Hematopoietic multipotent progenitor cell (in vitro differentiated cells): ENCODE results near the gene OR51G1. TPM values are rescaled to one million over a fixed set of nuclear protein-coding genes. Genes with fewer than 3 reads are reported as not detected.
A peak's percentile ranks its signal among the peaks of the same experiment; 100 is the strongest.
"Not testable (repeated sequence)": the region's sequence is repeated elsewhere in the genome, so short reads cannot be mapped to it uniquely, and the experiment has no call there.

Experiments used
- DNase-seq, 3 donors: peaks; one replicate each; pipeline ENCODE4 v3.0.0-alpha.2; 2011 to 2015; ENCODE audit warnings: low read depth in 2 of 3, low spot score in 2 of 3
- total RNA-seq: library from RNA; depleted of rRNA; stranded (reverse); fragments of >200 nt; gene quantifications from one replicate; pipeline ENCODE4 v1.2.3, GENCODE V29; 2012

The OR51G1 gene, protein sequence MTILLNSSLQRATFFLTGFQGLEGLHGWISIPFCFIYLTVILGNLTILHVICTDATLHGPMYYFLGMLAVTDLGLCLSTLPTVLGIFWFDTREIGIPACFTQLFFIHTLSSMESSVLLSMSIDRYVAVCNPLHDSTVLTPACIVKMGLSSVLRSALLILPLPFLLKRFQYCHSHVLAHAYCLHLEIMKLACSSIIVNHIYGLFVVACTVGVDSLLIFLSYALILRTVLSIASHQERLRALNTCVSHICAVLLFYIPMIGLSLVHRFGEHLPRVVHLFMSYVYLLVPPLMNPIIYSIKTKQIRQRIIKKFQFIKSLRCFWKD
- total RNA-seq = not detected

DNA sequence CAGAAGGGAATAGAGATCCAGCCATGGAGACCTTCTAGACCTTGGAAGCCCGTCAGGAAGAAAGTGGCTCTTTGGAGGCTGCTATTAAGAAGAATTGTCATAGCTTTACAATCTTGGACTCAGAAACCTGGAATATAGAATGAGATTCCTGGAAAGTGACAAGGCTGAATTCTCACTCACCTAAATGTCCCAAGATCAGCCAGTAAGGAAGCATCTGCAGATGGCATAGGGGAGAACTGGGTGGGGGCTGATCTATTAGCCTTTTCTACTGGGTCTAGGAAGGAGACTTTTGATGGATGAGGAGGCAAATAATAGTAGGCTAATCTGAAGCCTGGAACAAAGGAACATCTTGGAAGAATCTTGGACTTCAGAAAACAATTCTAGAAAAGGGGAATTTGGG lies at the start of gene OR51G1:
Gene OR51G1 (minus strand): TSS at position 101 of the 400 bp plus-strand sequence. CDS start 0 bp downstream, at position 101.
- no peak for DNase-seq

DNA sequence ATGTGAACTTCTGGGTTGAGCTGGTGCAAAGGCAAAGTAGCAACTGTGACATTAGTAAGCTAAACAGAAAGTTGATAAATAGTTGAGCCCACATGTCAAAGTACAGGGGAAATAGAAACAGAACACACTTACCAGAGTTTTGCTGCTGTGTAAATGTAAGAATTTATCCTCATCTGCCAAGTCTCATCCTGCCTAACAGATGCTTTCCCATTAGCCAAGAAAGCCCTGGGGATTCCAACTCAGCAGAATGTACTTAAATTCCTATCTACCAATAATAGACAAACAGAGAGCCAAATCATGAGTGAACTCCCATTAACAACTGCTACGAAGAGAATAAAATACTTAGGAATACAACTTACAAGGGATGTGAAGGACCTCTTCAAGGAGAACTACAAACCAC lies 38.7 kb upstream of the OR51G1 start:
- no peak for DNase-seq

DNA sequence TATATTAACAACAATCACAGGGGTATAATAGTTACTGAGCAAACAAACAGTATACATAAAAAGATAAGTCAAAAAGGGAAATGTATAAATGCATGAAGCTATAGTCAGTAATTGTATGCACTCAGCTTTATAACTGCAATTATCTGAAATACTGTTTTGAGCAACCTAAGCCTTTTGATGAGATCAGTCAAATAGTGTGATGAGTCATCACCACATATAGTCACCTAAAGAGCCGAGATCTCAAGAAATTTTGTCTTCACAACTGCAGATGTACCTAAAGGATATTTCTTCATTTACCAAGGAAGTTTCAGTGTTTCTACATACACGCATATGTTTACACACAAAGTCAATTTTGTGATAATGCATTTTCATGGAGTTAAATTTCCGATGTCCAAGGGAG lies 36.7 kb upstream of the OR51G1 start:
- DNase-seq = no peak

DNA sequence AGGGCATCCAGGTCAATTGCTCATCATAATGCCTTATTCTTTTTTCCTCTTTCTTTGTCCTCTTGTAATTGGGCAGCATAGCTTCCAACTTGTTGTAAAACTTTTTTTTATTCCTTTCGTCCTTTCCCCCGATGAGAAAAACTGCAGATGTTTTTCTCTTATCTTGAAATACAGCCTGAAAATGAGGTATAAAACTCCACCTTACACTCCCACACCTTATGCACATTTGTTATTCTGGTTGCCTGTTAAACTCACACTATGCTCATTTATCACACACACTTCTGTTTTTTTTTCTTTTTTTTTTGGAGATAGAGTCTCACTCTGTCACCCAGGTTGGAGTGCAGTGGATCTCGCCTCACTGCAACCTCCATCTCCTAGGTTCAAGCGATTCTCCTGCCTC lies 33.3 kb upstream of the OR51G1 start:
- DNase-seq = no peak

DNA sequence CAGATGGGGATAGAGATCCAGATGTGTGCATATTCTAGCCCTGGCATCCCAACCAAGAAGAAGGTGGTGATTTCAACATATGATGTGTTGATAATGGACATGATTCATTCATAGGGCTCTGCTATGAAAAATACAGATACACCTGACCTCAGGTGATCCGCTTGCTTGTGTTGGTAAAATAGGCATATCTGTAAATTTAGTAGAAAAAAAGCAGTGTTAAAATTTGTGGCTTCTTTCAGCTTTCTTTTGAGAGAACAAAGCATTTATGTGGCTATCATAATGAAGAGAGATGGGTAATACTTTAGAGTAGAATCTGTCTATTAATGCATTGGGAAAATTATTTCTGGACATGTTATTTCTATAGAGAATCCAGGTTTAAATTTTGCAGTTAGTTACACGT lies 31.5 kb upstream of the OR51G1 start, which contains the start of gene OR51A2:
Gene OR51A2 (minus strand): TSS at position 101 of the 400 bp plus-strand sequence. CDS start 0 bp downstream, at position 101.
- DNase-seq = not testable (repeated sequence)

DNA sequence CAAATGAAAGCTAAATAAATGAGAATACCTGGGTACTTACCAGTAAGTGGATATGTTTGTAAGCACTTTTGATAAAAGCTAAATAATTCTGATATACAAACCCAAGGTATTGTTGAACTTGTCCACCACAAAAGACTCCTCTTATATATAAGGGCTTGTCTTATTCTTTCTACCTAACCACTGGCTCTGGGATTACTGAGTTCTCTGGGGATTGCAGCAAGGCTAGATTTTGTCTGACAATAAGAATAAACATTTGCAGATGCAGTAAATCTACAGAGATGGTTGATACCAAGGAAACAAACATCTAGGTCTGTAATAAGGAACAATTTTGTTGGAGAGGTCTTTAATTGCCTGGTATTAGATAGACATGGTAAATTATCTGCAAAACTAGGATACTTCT lies 23.4 kb upstream of the OR51G1 start, which contains the start of gene OR51A4:
Gene OR51A4 (minus strand): TSS at position 101 of the 400 bp plus-strand sequence. CDS start 505 bp downstream, outside the sequence.
- DNase-seq = no peak

DNA sequence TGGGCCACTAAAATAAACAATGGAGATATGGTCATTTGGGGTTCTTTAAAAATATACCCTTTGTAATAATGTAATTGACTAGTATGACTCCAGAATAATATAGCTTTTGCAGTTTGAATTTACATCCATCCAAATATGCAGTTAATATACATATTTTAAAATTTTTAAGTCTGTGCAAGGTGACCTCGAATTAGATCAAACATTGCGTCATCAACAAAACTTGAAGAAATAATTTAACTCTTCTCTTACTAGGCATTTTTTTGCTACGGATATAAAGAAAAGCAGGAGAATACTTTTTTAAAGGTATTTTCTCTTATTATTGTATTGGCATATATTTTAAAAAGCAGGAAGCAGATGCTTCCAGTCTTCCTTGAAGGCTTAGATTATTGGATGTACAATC lies 12.6 kb upstream of the OR51G1 start:
- no peak for DNase-seq

DNA sequence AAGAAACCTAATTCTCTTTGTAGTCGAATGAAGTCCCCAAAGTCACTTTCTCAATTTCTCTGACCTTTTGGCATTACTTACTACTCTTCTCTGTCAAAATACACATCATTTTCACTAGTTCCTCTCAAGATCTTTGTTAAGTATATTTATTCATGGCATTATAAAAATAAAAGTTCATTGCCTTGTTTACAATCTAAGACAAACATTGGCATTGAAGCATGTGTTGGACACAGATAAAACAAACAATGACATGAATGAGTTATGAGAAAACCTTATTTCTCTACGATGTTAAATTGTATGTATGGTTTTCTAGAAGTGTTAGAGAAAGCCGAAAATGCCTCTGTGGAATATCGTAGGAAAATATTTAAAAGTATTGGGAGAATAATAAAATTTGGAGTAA lies 8.6 kb upstream of the OR51G1 start:
- no peak for DNase-seq

DNA sequence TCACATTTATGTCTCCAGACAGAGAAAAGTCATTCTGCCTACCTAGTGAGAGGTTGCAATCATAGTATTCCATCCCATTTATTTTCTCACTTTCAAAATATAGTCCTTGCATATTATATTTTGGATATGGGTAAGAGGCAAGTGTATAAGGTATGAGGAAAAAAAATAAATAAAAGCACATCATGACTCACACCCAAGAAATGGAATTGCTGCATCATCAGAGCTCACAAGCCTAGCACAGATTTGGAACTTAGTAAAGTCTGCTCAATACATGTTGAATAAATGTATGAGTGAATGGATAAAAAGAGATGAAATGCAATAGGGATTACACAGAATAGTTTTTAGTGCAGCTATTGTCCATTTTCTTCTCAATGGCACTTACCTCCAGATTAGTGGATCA lies 2.5 kb upstream of the OR51G1 start:
- no peak for DNase-seq

DNA sequence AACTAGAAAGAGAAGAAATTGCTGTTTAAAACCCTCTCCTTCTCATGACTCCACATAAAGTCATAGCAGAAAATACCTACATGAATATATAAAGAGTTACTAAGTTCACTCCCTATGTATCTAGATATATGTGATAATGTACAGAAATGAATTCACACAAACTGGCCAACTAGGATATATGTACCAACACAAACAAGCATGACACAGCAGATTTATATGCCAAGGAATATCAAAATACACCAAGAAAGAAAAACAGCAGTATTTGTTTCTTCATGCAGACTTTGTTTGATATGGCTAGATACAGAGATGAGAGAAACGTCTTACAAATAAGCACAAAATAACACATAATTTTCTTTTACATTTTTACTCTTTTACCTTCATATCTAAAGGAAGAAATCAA lies 1.8 kb downstream of the OR51G1 start:
- no peak for DNase-seq

DNA sequence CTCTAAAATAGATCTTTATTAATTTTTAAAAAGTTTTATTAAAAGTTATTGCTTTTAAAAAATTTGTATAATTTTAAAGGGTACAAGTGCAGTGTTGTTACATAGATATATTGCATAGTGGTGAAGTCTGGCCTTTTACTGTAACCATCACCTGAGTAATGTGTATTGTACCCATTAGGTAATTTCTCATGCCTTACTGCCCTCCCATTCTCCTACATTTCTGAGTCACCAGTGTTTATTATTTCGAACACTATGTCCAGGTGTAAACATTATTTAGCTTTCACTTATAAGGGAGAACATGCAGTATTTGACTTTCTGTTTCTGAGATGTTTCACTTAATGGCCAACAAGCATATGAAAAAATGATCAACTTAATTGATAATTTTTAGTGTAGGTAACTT lies 2.3 kb downstream of the OR51G1 start:
- DNase-seq = no peak

DNA sequence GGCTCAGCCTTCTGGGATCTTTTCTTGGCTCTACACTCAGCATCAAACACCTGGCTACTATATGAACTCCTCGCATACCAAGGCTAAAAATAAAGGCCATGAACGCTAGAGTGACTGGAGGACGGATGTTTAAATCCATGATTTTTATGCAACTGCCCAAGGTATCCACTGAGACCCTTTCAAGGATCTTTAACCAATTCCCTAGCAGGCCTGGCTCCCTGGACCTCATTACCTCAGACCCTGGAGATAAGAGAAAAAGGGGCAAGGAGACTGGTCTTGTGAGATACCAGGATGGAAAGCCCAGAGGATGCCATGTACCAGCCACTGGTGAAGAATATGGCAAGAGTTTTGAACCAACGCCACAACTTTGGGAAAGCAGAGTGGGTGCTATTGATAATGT lies 4.9 kb downstream of the OR51G1 start, which contains the start of gene OR51G2:
Gene OR51G2 (minus strand): TSS at position 101 of the 400 bp plus-strand sequence. CDS start 3,687 bp downstream, outside the sequence.
- DNase-seq = no peak

DNA sequence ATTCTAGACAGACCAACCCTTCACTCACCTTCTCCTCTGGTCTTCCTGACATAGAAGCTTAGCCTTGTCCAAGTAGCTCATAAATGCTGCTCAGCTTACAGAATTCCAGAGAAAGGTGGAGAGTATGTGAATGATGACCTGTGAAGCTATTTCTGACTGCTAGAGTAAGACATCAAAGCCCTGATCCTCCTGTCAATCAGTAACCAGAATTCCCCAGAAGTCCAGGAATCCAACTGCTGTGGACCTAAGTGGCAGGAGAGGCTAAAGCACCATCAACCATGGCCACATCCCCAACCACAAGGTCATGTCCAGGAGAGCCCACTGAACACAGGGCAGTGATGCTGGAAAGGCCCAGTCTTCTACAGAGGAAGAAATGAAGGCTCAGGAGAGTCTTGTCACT lies 7.6 kb downstream of the OR51G1 start:
- no peak for DNase-seq

DNA sequence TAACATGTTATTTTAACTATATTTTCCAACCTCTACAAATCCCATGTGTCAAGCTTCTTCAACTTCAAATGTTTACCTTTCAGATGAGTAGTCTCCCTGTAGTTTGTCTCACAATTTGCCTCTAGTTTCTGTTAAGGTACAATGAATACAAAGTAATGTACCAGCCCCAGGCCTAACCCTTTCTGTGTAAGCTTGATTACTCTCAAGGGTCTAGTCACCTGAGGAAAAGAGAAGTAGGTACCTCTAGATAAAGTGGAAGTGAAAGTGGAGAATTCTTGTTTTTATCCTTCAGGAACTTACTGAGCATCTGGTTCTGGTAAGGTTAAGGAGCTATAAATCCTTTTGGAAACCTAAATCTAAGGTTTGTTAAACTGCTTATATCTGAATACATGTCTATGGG lies 20.7 kb downstream of the OR51G1 start, which contains the start of gene OR51A7:
Gene OR51A7 (plus strand): TSS at position 300 of the 400 bp plus-strand sequence. CDS start 3,587 bp downstream, outside the sequence.
- no peak for DNase-seq

DNA sequence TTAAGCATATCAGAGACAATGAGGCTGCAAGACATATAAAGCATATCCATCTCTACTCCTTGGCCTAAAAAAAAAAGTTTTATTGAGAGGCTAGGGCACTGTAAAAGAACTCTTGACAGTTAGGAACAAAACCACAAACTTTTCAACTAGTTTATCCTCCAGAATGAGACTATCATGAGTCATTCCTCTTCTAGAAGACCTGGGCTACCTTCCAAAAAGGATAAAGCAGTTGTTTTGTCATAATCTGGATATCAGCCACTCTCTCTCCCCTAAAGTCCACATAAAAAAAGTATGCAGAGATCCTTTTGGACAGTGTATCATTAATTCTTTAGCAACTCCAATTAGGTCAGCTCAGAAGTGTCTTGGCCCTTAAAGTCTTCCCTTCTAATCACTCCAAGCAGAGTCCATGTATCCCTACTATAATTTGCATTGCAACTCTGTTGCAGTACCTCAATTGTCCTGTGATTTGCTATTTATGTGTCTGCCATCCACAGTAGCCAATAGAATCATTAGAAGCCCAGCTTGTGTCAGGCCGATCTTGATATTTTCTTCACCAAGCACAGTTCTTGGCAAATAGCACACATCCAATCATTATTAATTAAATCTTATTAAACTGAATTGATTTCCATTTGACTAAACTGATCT lies 32.0 kb downstream of the OR51G1 start:
- DNase-seq = peak in 2 of 3 donors; percentile 0 to 26

DNA sequence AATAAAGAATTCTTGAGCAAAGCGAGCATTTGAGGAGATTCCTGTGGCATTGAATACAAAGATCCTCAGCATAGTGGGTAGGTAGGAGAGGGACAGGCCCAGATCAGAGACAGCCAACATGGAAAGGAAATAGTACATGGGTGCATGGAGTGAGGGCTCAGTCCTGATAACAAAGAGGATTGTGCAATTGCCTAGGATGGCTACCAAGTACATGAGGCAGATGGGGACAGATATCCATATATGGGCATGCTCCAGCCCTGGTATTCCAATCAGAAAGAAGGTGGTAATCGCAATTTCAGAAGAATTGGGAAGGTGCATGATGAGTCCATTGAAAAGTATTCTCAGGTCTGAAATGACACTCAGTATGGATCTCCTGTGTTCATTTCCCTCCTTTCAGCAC lies 33.9 kb downstream of the OR51G1 start:
- DNase-seq = no peak

DNA sequence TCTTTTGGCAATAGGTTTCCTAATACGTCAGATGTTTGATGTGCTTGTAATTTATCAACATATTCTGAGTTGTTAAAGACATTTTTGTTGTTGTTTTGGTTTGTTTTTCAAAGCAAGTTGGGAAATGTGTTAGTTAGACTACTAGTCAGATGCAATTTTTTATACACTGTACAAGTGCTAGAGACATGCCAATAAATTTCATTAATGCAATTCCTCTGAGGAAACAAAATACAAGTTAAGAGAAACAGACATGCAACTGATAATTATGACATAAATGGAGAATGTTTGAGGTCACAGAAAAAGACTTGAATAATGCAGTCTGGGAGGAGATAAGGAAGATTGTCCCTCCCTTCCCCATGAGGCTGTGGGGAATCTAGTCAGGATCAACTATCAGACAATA lies 36.5 kb downstream of the OR51G1 start:
- DNase-seq = no peak

DNA sequence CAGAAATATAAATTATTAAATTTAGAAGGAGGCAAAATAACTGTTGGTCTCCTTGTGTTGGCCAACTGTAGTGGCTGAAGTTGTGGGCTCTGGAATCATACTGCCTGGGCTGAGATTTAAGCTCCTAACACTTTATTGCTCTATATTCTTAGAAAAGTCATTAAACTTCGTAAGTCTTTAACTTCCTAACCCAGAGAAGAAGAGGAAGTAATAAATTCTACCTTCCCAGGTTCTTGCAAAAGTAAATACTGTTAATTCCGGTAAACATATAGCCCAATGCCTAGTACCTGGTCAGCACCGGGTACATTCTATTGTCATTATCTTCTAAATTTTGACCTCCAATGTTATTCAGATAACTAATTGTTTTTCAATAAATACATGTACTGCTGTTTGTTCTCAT lies 38.0 kb downstream of the OR51G1 start:
- DNase-seq = no peak

DNA sequence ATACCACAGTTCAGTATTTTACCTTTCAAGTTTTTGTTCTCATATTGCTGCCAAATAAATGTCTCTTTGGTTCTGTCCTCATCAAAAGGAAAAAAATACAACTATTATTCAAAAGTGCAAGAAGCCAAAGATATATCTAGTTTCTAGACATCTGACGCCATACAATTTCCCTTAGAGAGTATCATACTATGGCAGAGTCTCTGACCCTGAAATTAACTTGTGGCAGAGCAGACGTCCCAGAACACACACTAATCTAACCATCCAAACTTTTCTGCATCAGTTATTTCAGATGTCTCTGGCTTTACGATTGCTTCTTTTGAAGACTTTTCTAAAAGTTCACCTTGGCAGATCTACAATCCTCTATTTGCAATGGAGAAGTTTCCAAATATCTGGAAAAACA lies 39.8 kb downstream of the OR51G1 start:
- DNase-seq = no peak

DNA sequence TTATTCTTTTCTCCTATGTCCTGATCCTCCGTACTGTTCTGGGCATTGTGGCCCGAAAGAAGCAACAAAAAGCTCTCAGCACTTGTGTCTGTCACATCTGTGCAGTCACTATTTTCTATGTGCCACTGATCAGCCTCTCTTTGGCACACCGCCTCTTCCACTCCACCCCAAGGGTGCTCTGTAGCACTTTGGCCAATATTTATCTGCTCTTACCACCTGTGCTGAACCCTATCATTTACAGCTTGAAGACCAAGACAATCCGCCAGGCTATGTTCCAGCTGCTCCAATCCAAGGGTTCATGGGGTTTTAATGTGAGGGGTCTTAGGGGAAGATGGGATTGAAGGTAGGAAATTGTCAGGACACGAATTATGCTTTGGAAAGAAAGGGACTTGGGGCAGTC lies 41.6 kb downstream of the OR51G1 start:
- no peak for DNase-seq

DNA sequence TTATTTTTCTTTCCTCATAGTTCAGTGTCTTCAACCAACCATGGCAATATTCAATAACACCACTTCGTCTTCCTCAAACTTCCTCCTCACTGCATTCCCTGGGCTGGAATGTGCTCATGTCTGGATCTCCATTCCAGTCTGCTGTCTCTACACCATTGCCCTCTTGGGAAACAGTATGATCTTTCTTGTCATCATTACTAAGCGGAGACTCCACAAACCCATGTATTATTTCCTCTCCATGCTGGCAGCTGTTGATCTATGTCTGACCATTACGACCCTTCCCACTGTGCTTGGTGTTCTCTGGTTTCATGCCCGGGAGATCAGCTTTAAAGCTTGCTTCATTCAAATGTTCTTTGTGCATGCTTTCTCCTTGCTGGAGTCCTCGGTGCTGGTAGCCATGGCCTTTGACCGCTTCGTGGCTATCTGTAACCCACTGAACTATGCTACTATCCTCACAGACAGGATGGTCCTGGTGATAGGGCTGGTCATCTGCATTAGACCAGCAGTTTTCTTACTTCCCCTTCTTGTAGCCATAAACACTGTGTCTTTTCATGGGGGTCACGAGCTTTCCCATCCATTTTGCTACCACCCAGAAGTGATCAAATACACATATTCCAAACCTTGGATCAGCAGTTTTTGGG lies 42.2 kb downstream of the OR51G1 start, which contains the start of gene OR51T1:
Gene OR51T1 (plus strand): TSS at position 41 of the 641 bp plus-strand sequence. CDS start 0 bp downstream, at position 41.
- DNase-seq = no peak
